Colonic mucosa (tissue), 4 donors: ENCODE measurements around the gene RCOR1. TPM values are rescaled to one million over a fixed set of nuclear protein-coding genes. Genes with fewer than 3 reads are reported as not detected.

Experiments used
- DNase-seq: peaks from one replicate; pipeline ENCODE4 v3.0.0-alpha.2; 2020
- H3K27ac ChIP-seq: fragments of 200-600 bp; one replicate; pipeline ENCODE4 v1.8.0; 2021
- H3K27me3 ChIP-seq: fragments of 200-600 bp; one replicate; pipeline ENCODE4 v1.8.0; 2021
- H3K36me3 ChIP-seq: fragments of 200-600 bp; one replicate; pipeline ENCODE4 v1.8.0; 2021
- H3K4me1 ChIP-seq: fragments of 200-600 bp; one replicate; pipeline ENCODE4 v1.8.0; 2021; ENCODE audit warnings: mild to moderate bottlenecking
- H3K4me3 ChIP-seq: fragments of 200-600 bp; one replicate; pipeline ENCODE4 v1.8.0; 2021
- H3K9ac ChIP-seq, 2 donors: one replicate each; pipeline ENCODE4 v1.7.0; 2013; ENCODE audit warnings: control low read depth in 2 of 2, low read depth in 2 of 2, low read length in 2 of 2
- H3K9me3 ChIP-seq: fragments of 200-600 bp; one replicate; pipeline ENCODE4 v1.8.0; 2021
- intact Hi-C: fragments of 100-400 bp; cut with DNase I; formaldehyde crosslinking; loops from one replicate; pipeline ENCODE4 v1.14.1; 2022
- total RNA-seq, 2 donors: library from RNA; stranded (reverse); fragmentation: NEBNext Ultra II Directional in 1 of 2; extraction: Animal tissue kit (Norgen Biotek cat#: 25700) in 1 of 2; gene quantifications; one replicate each; pipeline ENCODE4 v1.2.1, GENCODE V29; 2021
- TF ChIP-seq, protein P1 (sequence below): fragments of 200-600 bp; IDR thresholded peaks from one replicate; pipeline ENCODE4 v1.8.0; 2022; ENCODE audit warnings: antibody characterized with exemption, mild to moderate bottlenecking
- donor health status: healthy.
- donor health status: DM: no; HTN: no; CAD: no.
- donor health status: DM: no; HTN: no; CAD: no.

Gene RCOR1
- total RNA-seq, 2 donors from 2014 or later: 30.0 to 43.2 TPM

- H3K4me3 ChIP-seq: no peak overlapping the region
- H3K9ac ChIP-seq: no peak overlapping the region
- H3K4me1 ChIP-seq: no peaks in the 10 kb centered on the region
- no peaks in the 10 kb centered on the region for H3K36me3 ChIP-seq
- DNase-seq: no peak
- H3K9me3 ChIP-seq: no peaks in the 10 kb centered on the region
- TF ChIP-seq, protein P1, sequence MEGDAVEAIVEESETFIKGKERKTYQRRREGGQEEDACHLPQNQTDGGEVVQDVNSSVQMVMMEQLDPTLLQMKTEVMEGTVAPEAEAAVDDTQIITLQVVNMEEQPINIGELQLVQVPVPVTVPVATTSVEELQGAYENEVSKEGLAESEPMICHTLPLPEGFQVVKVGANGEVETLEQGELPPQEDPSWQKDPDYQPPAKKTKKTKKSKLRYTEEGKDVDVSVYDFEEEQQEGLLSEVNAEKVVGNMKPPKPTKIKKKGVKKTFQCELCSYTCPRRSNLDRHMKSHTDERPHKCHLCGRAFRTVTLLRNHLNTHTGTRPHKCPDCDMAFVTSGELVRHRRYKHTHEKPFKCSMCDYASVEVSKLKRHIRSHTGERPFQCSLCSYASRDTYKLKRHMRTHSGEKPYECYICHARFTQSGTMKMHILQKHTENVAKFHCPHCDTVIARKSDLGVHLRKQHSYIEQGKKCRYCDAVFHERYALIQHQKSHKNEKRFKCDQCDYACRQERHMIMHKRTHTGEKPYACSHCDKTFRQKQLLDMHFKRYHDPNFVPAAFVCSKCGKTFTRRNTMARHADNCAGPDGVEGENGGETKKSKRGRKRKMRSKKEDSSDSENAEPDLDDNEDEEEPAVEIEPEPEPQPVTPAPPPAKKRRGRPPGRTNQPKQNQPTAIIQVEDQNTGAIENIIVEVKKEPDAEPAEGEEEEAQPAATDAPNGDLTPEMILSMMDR: no peak
- no peaks in the 10 kb centered on the region for H3K27me3 ChIP-seq
- intact Hi-C loops: no loop called here
- H3K27ac ChIP-seq: no peak overlapping the region
Measured at GRCh38 chr14:102662636-102663430, 70.4 kb downstream of the RCOR1 start.

- Histone ChIP-seq H3K9me3 (no peaks in the 10 kb centered on the region), H3K9ac (no peak overlapping the region), H3K36me3 (no peaks in the 10 kb centered on the region), H3K27ac (no peak overlapping the region), H3K4me3 (no peak overlapping the region), H3K4me1 (no peaks in the 10 kb centered on the region), H3K27me3 (no peaks in the 10 kb centered on the region)
- TF ChIP-seq, protein P1: no peak
- DNase-seq: no peak
- intact Hi-C loops: no loop called here
Measured at GRCh38 chr14:102663440-102663839, 71.0 kb downstream of the RCOR1 start.

DNA sequence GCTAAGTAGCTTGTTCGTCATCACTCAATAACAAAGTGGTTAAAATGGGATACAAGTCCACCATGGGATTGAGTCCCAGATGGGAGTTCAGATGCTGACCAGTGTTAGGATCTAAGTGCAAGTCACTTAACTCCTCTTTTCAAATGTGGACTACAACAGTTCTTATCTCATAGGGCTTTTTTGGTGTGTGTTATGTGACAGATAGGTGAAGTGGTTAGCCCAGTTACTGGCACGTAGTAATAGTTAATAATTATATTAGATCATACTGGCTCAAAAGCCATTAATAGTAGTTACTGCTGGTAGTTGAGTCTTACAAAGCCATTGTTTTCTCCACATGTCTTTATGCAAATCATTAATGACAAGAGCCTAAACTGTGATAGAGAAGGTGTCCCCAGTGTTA lies 73.2 kb downstream of the RCOR1 start:
- Histone ChIP-seq H3K4me1 (no peaks in the 10 kb centered on the region), H3K36me3 (no peaks in the 10 kb centered on the region), H3K27me3 (no peaks in the 10 kb centered on the region), H3K9me3 (no peaks in the 10 kb centered on the region), H3K27ac (no peak overlapping the region), H3K9ac (no peak overlapping the region), H3K4me3 (no peak overlapping the region)
- DNase-seq: no peak
- TF ChIP-seq, protein P1: no peak
- intact Hi-C loops: no loop called here

DNA sequence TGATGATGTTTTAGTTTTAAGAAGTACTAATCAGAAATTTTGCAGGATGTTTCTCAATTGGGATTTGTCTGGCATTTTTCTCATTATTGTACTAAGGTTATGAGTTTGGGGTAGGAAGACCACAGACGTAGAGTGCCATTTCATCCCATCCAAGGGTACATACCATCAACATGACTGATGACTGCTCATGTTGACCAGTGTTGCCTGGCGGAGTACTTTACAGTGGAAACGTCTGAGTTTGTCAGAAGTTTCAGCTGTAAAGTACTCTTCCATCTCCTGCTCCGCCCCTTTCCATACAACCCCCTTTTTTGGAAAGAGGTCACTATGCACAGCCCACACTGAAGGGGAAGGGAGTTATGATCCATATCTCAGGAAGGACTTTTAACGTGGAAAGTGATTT lies 74.2 kb downstream of the RCOR1 start:
- Histone ChIP-seq H3K9me3 (no peaks in the 10 kb centered on the region), H3K4me1 (no peaks in the 10 kb centered on the region), H3K36me3 (no peaks in the 10 kb centered on the region), H3K9ac (no peak overlapping the region), H3K27me3 (no peaks in the 10 kb centered on the region), H3K27ac (no peak overlapping the region), H3K4me3 (no peak overlapping the region)
- DNase-seq: no peak
- TF ChIP-seq, protein P1: no peak
- intact Hi-C loops: no loop called here

DNA sequence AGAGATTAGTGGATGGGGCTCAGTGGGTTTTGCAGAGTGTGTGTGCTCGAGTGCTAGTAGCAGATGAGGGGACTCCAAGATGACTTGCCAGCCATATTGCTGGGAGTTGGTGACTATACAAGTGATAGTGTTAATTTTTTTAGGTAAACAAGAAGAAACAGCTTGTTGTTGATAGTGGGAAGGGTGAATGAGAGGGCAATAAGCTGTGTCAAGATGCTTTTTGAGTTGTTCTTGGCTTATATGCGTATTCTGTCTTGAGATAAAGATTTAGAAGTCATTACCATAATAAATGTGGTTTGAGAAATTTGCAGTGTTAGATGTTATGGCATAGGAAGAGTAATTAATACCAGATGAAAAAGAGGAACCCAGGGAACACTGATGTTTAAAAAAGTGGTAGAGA lies 75.3 kb downstream of the RCOR1 start:
- no peaks in the 10 kb centered on the region for H3K4me1 ChIP-seq
- no peaks in the 10 kb centered on the region for H3K36me3 ChIP-seq
- TF ChIP-seq, protein P1: no peak
- no peak overlapping the region for H3K9ac ChIP-seq
- no peak overlapping the region for H3K4me3 ChIP-seq
- no peaks in the 10 kb centered on the region for H3K27me3 ChIP-seq
- no peaks in the 10 kb centered on the region for H3K9me3 ChIP-seq
- no peak overlapping the region for H3K27ac ChIP-seq
- no peak for DNase-seq
- intact Hi-C loops: no loop called here
